GM19193 (cell line): ENCODE results near the gene ITIH5.

Experiments
- POLR2A ChIP-seq: IDR thresholded peaks from 4 replicates; pipeline ENCODE4 v1.6.1; 2011; ENCODE audit not compliant: insufficient read depth, insufficient read length; ENCODE audit errors: extremely low read depth

ITIH5 gene

GRCh38 chr10:7553531-7553930 lies 113.2 kb downstream of the ITIH5 start:
- no peak for TF ChIP-seq POLR2A

GRCh38 chr10:7551950-7552716 lies 114.6 kb downstream of the ITIH5 start:
- no peak for TF ChIP-seq POLR2A

GRCh38 chr10:7551289-7551688 lies 115.5 kb downstream of the ITIH5 start:
- no peak for TF ChIP-seq POLR2A

GRCh38 chr10:7550013-7550412 lies 116.8 kb downstream of the ITIH5 start:
- TF ChIP-seq POLR2A: no peak

GRCh38 chr10:7547829-7548228 lies 118.9 kb downstream of the ITIH5 start:
- no peak for TF ChIP-seq POLR2A

- no peak for TF ChIP-seq POLR2A
These were observed 119.6 kb downstream of the ITIH5 start for GRCh38 chr10:7547206-7547605.

GRCh38 chr10:7546385-7546967 lies 120.3 kb downstream of the ITIH5 start:
- no peak for TF ChIP-seq POLR2A

GRCh38 chr10:7545792-7546191 lies 121.0 kb downstream of the ITIH5 start:
- no peak for TF ChIP-seq POLR2A

GRCh38 chr10:7545261-7545660 lies 121.5 kb downstream of the ITIH5 start:
- no peak for TF ChIP-seq POLR2A

GRCh38 chr10:7544203-7544602 lies 122.6 kb downstream of the ITIH5 start:
- no peak for TF ChIP-seq POLR2A

- no peak for TF ChIP-seq POLR2A
These were observed 124.4 kb downstream of the ITIH5 start for GRCh38 chr10:7542189-7542914.

- TF ChIP-seq POLR2A: no peak
These were observed 125.4 kb downstream of the ITIH5 start for GRCh38 chr10:7541137-7542087.

- no peak for TF ChIP-seq POLR2A
These were observed 127.7 kb downstream of the ITIH5 start for GRCh38 chr10:7538970-7539654.

GRCh38 chr10:7537126-7537525 lies 129.6 kb downstream of the ITIH5 start:
- TF ChIP-seq POLR2A: no peak
